SU-DHL-6 (cell line): ENCODE data around the gene PTTG1IP2.

Experiments
- H2AFZ ChIP-seq: fragments of 200-600 bp; sonication (generic); 2 replicates; pipeline ENCODE4 v1.6.1; 2014; ENCODE audit warnings: low read depth, mild to moderate bottlenecking, moderate library complexity, mixed read lengths, antibody characterized with exemption, low read length; ENCODE audit not compliant: severe bottlenecking
- H3F3A ChIP-seq: fragments of 200-600 bp; shearing (Covaris generic); 2 replicates; pipeline ENCODE4 v1.6.0; 2016; ENCODE audit warnings: antibody characterized with exemption, mild to moderate bottlenecking; ENCODE audit not compliant: insufficient read depth
- H3K27ac ChIP-seq: fragments of 200-600 bp; sonication (generic); 2 replicates; pipeline ENCODE4 v1.5.1; 2016; ENCODE audit warnings: low read depth, mild to moderate bottlenecking, low read length, moderate library complexity, mixed read lengths
- H3K27me3 ChIP-seq: fragments of 200-600 bp; sonication (generic), shearing (Covaris generic); 2 replicates; pipeline ENCODE4 v1.6.0; 2014; ENCODE audit warnings: mild to moderate bottlenecking, low read length
- H3K36me3 ChIP-seq: fragments of 200-600 bp; sonication (generic); 2 replicates; pipeline ENCODE4 v1.6.1; 2014; ENCODE audit warnings: mild to moderate bottlenecking, low read length, mixed read lengths
- H3K4me2 ChIP-seq: fragments of 300-600, 200-600 bp; shearing (Covaris generic), sonication (generic); 2 replicates; pipeline ENCODE4 v1.6.0; 2014; ENCODE audit warnings: low read length, low read depth, mild to moderate bottlenecking; ENCODE audit not compliant: poor library complexity, severe bottlenecking
- H3K4me3 ChIP-seq: fragments of 200-600 bp; sonication (generic); 2 replicates; pipeline ENCODE4 v1.5.1; 2014; ENCODE audit warnings: antibody characterized with exemption, low read length, mild to moderate bottlenecking, mixed read lengths; ENCODE audit not compliant: insufficient read depth, poor library complexity, severe bottlenecking
- H3K79me2 ChIP-seq: fragments of 200-600 bp; sonication (generic); 2 replicates; pipeline ENCODE4 v1.6.1; 2014; ENCODE audit warnings: mild to moderate bottlenecking, low read length, moderate library complexity; ENCODE audit not compliant: insufficient read depth
- H3K9ac ChIP-seq: fragments of 200-600 bp; sonication (generic); 2 replicates; pipeline ENCODE4 v1.7.0; 2014; ENCODE audit warnings: mild to moderate bottlenecking, low read length
- H3K9me2 ChIP-seq: fragments of 200-600 bp; sonication (generic); replicated peaks from 2 replicates; pipeline ENCODE4 v1.6.1; 2014; ENCODE audit warnings: low read length; ENCODE audit not compliant: insufficient read depth
- H3K9me3 ChIP-seq: fragments of 200-600 bp; sonication (generic); 2 replicates; pipeline ENCODE4 v1.6.1; 2014; ENCODE audit warnings: low read length, mixed read lengths; ENCODE audit not compliant: insufficient read depth
- H4K20me1 ChIP-seq: fragments of 200-600 bp; sonication (generic); 2 replicates; pipeline ENCODE4 v1.6.1; 2014; ENCODE audit warnings: low read depth, mild to moderate bottlenecking, antibody characterized with exemption, low read length, moderate library complexity, mixed read lengths
- EZH2phosphoT487 ChIP-seq: fragments of 200-600 bp; sonication (generic), shearing (Covaris generic); conservative IDR thresholded peaks from 2 replicates; pipeline ENCODE4 v1.6.1; 2018; ENCODE audit warnings: mild to moderate bottlenecking, antibody characterized with exemption, low read length, moderate library complexity, mixed read lengths
- TF ChIP-seq, protein P1 (sequence below): fragments of 200-600 bp; sonication (generic); IDR thresholded peaks from one replicate; pipeline ENCODE4 v1.5.1; 2017; ENCODE audit warnings: antibody characterized with exemption, mild to moderate bottlenecking, low read length, moderate library complexity; ENCODE audit not compliant: insufficient read depth, poor library complexity, severe bottlenecking

PTTG1IP2 gene

DNA sequence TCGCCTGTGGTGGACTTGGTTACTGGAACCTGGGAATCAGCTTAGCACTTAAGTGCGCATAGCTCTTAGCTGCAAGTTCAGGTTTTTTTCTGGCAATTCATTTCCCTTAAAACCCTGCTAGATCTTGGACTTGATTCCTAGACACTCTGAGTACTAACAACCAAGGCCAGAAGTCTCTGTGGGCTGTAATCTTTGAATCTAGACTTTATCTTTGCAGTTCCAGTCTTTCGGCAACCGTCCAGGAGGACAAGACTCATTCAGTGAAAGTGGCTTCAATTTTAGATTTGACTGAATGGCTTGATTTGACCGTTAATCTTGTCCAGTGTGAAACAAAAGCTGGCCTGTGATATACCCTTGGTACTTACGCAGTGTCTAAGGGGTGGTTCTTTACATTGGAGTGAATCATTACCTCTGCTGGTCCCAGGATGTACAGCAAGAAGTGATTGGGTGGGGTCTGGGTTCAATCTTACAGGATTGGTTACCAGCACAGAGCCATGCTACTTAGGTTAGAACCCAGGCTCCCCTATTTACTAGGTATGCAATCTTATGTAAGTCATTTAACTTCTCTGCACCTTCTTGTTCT, 16.4 kb downstream of the PTTG1IP2 start:
- no peak overlapping the region for H3K27ac ChIP-seq
- 0 out of 2 replicates have a peak, but pooled peaks cover 3% of the 10 kb centered on the region for H3K27me3 ChIP-seq
- H3K9me3 ChIP-seq: no peaks in the 10 kb centered on the region
- no peak overlapping the region for H3K4me3 ChIP-seq
- H2AFZ ChIP-seq: no peak overlapping the region
- no peak overlapping the region for H3K4me2 ChIP-seq
- no peaks in the 10 kb centered on the region; the same call in 1 of the 2 replicates for H3K36me3 ChIP-seq
- H3K9ac ChIP-seq: no peak overlapping the region
- no peaks in the 10 kb centered on the region; the same call in 1 of the 2 replicates for H4K20me1 ChIP-seq
- no peaks in the 10 kb centered on the region for H3F3A ChIP-seq
- TF ChIP-seq EZH2phosphoT487: no peak
- TF ChIP-seq, protein P1, sequence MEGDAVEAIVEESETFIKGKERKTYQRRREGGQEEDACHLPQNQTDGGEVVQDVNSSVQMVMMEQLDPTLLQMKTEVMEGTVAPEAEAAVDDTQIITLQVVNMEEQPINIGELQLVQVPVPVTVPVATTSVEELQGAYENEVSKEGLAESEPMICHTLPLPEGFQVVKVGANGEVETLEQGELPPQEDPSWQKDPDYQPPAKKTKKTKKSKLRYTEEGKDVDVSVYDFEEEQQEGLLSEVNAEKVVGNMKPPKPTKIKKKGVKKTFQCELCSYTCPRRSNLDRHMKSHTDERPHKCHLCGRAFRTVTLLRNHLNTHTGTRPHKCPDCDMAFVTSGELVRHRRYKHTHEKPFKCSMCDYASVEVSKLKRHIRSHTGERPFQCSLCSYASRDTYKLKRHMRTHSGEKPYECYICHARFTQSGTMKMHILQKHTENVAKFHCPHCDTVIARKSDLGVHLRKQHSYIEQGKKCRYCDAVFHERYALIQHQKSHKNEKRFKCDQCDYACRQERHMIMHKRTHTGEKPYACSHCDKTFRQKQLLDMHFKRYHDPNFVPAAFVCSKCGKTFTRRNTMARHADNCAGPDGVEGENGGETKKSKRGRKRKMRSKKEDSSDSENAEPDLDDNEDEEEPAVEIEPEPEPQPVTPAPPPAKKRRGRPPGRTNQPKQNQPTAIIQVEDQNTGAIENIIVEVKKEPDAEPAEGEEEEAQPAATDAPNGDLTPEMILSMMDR: no peak
- H3K79me2 ChIP-seq: no peaks in the 10 kb centered on the region
- H3K9me2 ChIP-seq: no peaks in the 10 kb centered on the region

DNA sequence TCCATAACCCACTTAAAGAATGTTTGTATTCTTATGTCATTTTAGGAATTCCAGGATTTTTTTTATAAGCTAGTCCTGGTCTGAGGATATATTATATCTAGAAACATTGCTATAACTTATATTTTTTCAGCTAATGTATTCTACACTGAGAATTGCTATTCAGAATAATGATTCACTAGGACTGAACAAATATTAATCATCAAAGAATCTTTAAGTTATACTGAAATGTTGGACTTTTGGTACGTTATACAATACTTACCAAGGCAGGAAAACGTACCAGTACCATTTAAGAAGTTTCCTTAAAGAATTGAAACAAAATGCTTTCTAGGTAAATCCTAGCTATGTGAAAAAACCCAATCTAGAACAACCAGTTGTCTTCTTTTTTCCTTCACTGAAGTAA, 18.4 kb downstream of the PTTG1IP2 start:
- Histone ChIP-seq H3K9ac (no peak overlapping the region), H3K4me3 (no peak overlapping the region), H3K27me3 (0 out of 2 replicates have a peak, but pooled peaks cover 3% of the 10 kb centered on the region), H3K9me3 (no peaks in the 10 kb centered on the region), H3K79me2 (no peaks in the 10 kb centered on the region), H2AFZ (no peak overlapping the region), H4K20me1 (no peaks in the 10 kb centered on the region; the same call in 1 of the 2 replicates), H3K4me2 (no peak overlapping the region), H3K27ac (no peak overlapping the region), H3F3A (no peaks in the 10 kb centered on the region), H3K36me3 (no peaks in the 10 kb centered on the region; the same call in 1 of the 2 replicates), H3K9me2 (no peaks in the 10 kb centered on the region)
- TF ChIP-seq EZH2phosphoT487: no peak
- TF ChIP-seq, protein P1: no peak

DNA sequence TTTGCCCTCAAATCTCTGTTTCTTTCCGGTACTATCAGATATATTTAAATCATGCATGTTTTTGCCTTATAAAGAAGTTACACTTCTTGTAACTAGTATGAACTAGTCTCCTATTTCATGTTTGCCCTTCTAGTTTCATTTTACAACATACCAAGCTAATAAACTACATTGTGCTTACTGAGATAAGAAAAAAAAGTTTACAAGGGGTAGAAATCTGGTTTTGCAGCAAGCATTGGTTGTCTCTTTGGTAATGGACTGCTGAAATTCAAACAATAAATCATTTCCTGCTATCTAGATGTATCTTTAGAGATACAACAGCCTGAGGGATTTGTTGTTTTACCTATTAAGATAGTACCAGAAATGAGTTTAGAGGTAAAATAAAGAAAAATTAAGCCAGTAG, 18.8 kb downstream of the PTTG1IP2 start:
- no peak overlapping the region for H3K9ac ChIP-seq
- no peaks in the 10 kb centered on the region; the same call in 1 of the 2 replicates for H3K36me3 ChIP-seq
- 0 out of 2 replicates have a peak, but pooled peaks cover 3% of the 10 kb centered on the region for H3K27me3 ChIP-seq
- no peaks in the 10 kb centered on the region; the same call in 1 of the 2 replicates for H4K20me1 ChIP-seq
- H3K79me2 ChIP-seq: no peaks in the 10 kb centered on the region
- H3K9me3 ChIP-seq: no peaks in the 10 kb centered on the region
- no peak overlapping the region for H3K27ac ChIP-seq
- H3K4me2 ChIP-seq: no peak overlapping the region
- TF ChIP-seq, protein P1: no peak
- TF ChIP-seq EZH2phosphoT487: no peak
- no peak overlapping the region for H3K4me3 ChIP-seq
- H3F3A ChIP-seq: no peaks in the 10 kb centered on the region
- H3K9me2 ChIP-seq: no peaks in the 10 kb centered on the region
- no peak overlapping the region for H2AFZ ChIP-seq
